Measurements from ENCODE around the gene C4A. TPM values are rescaled to one million over a fixed set of nuclear protein-coding genes. Genes with fewer than 3 reads are reported as not detected.

Gene C4A
- total RNA-seq, 1 experiment from 2014 or later, result 3.8 TPM

GRCh38 chr6:31956796-31957195 lies 25.1 kb upstream of the C4A start:
- H3K27me3 Mint-ChIP-seq (ENCODE audit: low read depth), result no peaks in the 10 kb centered on the region
- ChIA-PET CTCF (no interaction called here), POLR2A (no interaction called here)
- H3K4me3 Mint-ChIP-seq, result peak overlapping the region; percentile 96; the same call in 1 of the 2 replicates
- H3K4me1 Mint-ChIP-seq, result peaks cover 14% of the 10 kb centered on the region
- TF ChIP-seq NFATC4 (CRISPR knock-in tag; IDR thresholded peaks at IDR 0.05) (no peak), HMGXB4 (CRISPR knock-in tag; IDR thresholded peaks at IDR 0.05) (no peak), ZNF512 (CRISPR knock-in tag; IDR thresholded peaks at IDR 0.05; ENCODE audit: borderline replicate concordance) (no peak), ESRRA (CRISPR knock-in tag; IDR thresholded peaks at IDR 0.05; ENCODE audit: borderline replicate concordance) (no peak), E2F4 (CRISPR knock-in tag; IDR thresholded peaks at IDR 0.05; ENCODE audit: borderline replicate concordance, low read depth) (no peak)
- DNase-seq (ENCODE audit: low spot score) (no peak), ATAC-seq (no peak)
- no peaks in the 10 kb centered on the region for H3K9me3 Mint-ChIP-seq
- H3K36me3 Mint-ChIP-seq, result peaks cover 59% of the 10 kb centered on the region
- H3K27ac Mint-ChIP-seq, result no peak overlapping the region

GRCh38 chr6:31958412-31958740 lies 23.5 kb upstream of the C4A start:
- no peaks in the 10 kb centered on the region for H3K9me3 Mint-ChIP-seq
- CTCF ChIA-PET, result interaction anchor here (1.0 to 1.8 kb wide), 4 partner anchors 10 to 229 kb away, joined by 3 to 8 read pairs (median 3); partner anchors contain the start of genes DDAH2 and DXO
- peaks cover 14% of the 10 kb centered on the region for H3K4me1 Mint-ChIP-seq
- H3K36me3 Mint-ChIP-seq, result peaks cover 65% of the 10 kb centered on the region
- peak overlapping the region; percentile 96 for H3K4me3 Mint-ChIP-seq
- H3K27me3 Mint-ChIP-seq (ENCODE audit: low read depth), result no peaks in the 10 kb centered on the region
- ATAC-seq (no peak), DNase-seq (ENCODE audit: low spot score) (no peak)
- H3K27ac Mint-ChIP-seq, result peak overlapping the region; percentile 95
- POLR2A ChIA-PET, result interaction anchor here (1.4 kb wide), 1 partner anchor 13 kb away, joined by 13 read pairs; the partner anchor contains the start of gene DXO
- TF ChIP-seq E2F4 (CRISPR knock-in tag; IDR thresholded peaks at IDR 0.05; ENCODE audit: borderline replicate concordance, low read depth) (0 out of 2 replicates have a peak, but pooled peaks have one; percentile 31), CTCF (IDR thresholded peaks at IDR 0.05) (no peak), FOXP1 (CRISPR knock-in tag; IDR thresholded peaks at IDR 0.05; ENCODE audit: borderline replicate concordance) (peak; percentile 73; the same call in 1 of the 2 replicates)

GRCh38 chr6:31958741-31959739 lies 22.8 kb upstream of the C4A start, which contains the start of the genes NELFE and SKIC2:
NELFE (minus strand) TSS chr6:31958971; CDS start chr6:31958446, 525 bp downstream.
SKIC2 (plus strand) TSS chr6:31959175; CDS start chr6:31959193, 18 bp downstream.
- DNase-seq (ENCODE audit: low spot score) (peak; percentile 98), ATAC-seq (peak; percentile 99)
- no peaks in the 10 kb centered on the region for H3K9me3 Mint-ChIP-seq
- CTCF ChIA-PET, result interaction anchor here (0.7 to 1.8 kb wide), 7 partner anchors 10 to 269 kb away, joined by 3 to 8 read pairs (median 3); partner anchors contain the start of genes DDAH2 and DXO
- peaks cover 14% of the 10 kb centered on the region for H3K4me1 Mint-ChIP-seq
- H3K4me3 Mint-ChIP-seq, result peak within 1 kb of the TSS; percentile 96
- POLR2A ChIA-PET, result interaction anchor here (0.6 to 1.4 kb wide), 2 partner anchors 12 to 104 kb away, joined by 3 to 13 read pairs; partner anchors contain the start of gene DXO
- H3K27me3 Mint-ChIP-seq (ENCODE audit: low read depth), result no peaks in the 10 kb centered on the region
- H3K36me3 Mint-ChIP-seq, result peaks cover 62% of the 10 kb centered on the region
- H3K27ac Mint-ChIP-seq, result peak within 1 kb of the TSS; percentile 95
- peak; percentile 91 for TF ChIP-seq GABPB1 (CRISPR knock-in tag; IDR thresholded peaks at IDR 0.05)
- TF ChIP-seq ZNF281 (CRISPR knock-in tag; IDR thresholded peaks at IDR 0.05), result peak; percentile 96
- no peak for TF ChIP-seq ELF4 (CRISPR knock-in tag; IDR thresholded peaks at IDR 0.05; ENCODE audit: low read depth)
- TF ChIP-seq GTF2I (CRISPR knock-in tag; conservative IDR thresholded peaks at IDR 0.05), result no peak
- no peak for TF ChIP-seq ZNF671 (CRISPR knock-in tag; IDR thresholded peaks at IDR 0.05)
- TF ChIP-seq ZNF219 (CRISPR knock-in tag; IDR thresholded peaks at IDR 0.05; ENCODE audit: borderline replicate concordance), result no peak
- peak; percentile 98 for TF ChIP-seq CREM (CRISPR knock-in tag; IDR thresholded peaks at IDR 0.05)
- peak; percentile 100 for TF ChIP-seq SP1 (CRISPR knock-in tag; conservative IDR thresholded peaks at IDR 0.05)
- no peak for TF ChIP-seq ZNF512 (CRISPR knock-in tag; IDR thresholded peaks at IDR 0.05; ENCODE audit: borderline replicate concordance)

Data from WTC11 (cell line).